Sigmoid colon (tissue), 4 donors: Measurements from ENCODE around the gene ATP1A3.

Experiments
- CTCF ChIP-seq, 4 experiments: fragments of 450-650 bp in 3 of 4; fragments of 200-600 bp in 1 of 4; IDR thresholded peaks; one replicate each; pipeline ENCODE4 v1.5.1; 2016 to 2019; ENCODE audit warnings: antibody characterized with exemption in 4 of 4, mild to moderate bottlenecking in 3 of 4, moderate library complexity in 2 of 4
- POLR2A ChIP-seq, 2 donors: fragments of 450-650 bp; IDR thresholded peaks; one replicate each; pipeline ENCODE4 v1.6.1; 2016; ENCODE audit warnings: antibody characterized with exemption in 2 of 2, mild to moderate bottlenecking in 2 of 2, moderate library complexity in 2 of 2
- POLR2AphosphoS5 ChIP-seq, 4 donors: sonication (generic); formaldehyde crosslinking; IDR thresholded peaks; one replicate each; pipeline ENCODE4 v1.6.1; 2017; ENCODE audit warnings: antibody characterized with exemption in 4 of 4

- TF ChIP-seq CTCF (IDR thresholded peaks at IDR 0.05) (no peak), POLR2A (IDR thresholded peaks at IDR 0.05) (no peak), POLR2AphosphoS5 (IDR thresholded peaks at IDR 0.05) (no peak)
These were observed 9.1 kb downstream of the ATP1A3 start for GRCh38 chr19:41984961-41985360.
